ENCODE results near the gene NEBL.

GRCh38 chr10:20835335-20835734 is 61.8 kb downstream of the NEBL start:
- TF ChIP-seq EZH2phosphoT487 (IDR thresholded peaks at IDR 0.05; ENCODE audit: borderline replicate concordance): no peak
- no peak for TF ChIP-seq JUND (IDR thresholded peaks at IDR 0.05)
- TF ChIP-seq SP1 (IDR thresholded peaks at IDR 0.05; ENCODE audit: low read depth): no peak
- TF ChIP-seq RAD21 (IDR thresholded peaks at IDR 0.05; ENCODE audit: low read depth): no peak
- TF ChIP-seq CTCF (IDR thresholded peaks at IDR 0.05 in 2 of 3, conservative IDR thresholded peaks at IDR 0.05 in 1 of 3; ENCODE audit: borderline replicate concordance in 1 of 3, insufficient read depth in 1 of 3, low read depth in 2 of 3, low read length in 2 of 3): no peak
- no peak for TF ChIP-seq EZH2 (IDR thresholded peaks at IDR 0.05)

Data from HCT116 (cell line).